Calu3 (cell line): ENCODE results near the gene TIMM8B. TPM values are rescaled to one million over a fixed set of nuclear protein-coding genes. Genes with fewer than 3 reads are reported as not detected.

ENCODE experiments used
- BruUV-seq: library from RNA; stranded (reverse); fragments of 400-500 nt; replicated peaks from 2 replicates; lab custom pipeline; 2021; lab: Mats Ljungman, UMichigan
- CTCF ChIA-PET: fragments of 300-600 bp; sonication (Branson Sonifier 250); formaldehyde crosslinking; loops from one replicate; lab custom pipeline; 2022; ENCODE audit warnings: antibody characterized with exemption; lab: Charles Lee
- DNase-seq: peaks from one replicate; pipeline ENCODE4 v3.0.0; 2022
- H3K27ac Mint-ChIP-seq: one replicate; pipeline ENCODE4 v1.8.0; 2022; ENCODE audit warnings: mixed read lengths; ENCODE audit not compliant: unreplicated experiment
- H3K27me3 Mint-ChIP-seq: one replicate; pipeline ENCODE4 v1.8.0; 2022; ENCODE audit warnings: mixed read lengths; ENCODE audit not compliant: unreplicated experiment
- H3K36me3 Mint-ChIP-seq: one replicate; pipeline ENCODE4 v1.8.0; 2022; ENCODE audit warnings: mild to moderate bottlenecking, moderate library complexity, mixed read lengths; ENCODE audit not compliant: insufficient read depth, unreplicated experiment
- H3K4me1 Mint-ChIP-seq: one replicate; pipeline ENCODE4 v1.8.0; 2022; ENCODE audit warnings: mild to moderate bottlenecking, low read depth, mixed read lengths; ENCODE audit not compliant: unreplicated experiment
- H3K4me3 Mint-ChIP-seq: one replicate; pipeline ENCODE4 v1.8.0; 2022; ENCODE audit warnings: mild to moderate bottlenecking, low read depth, moderate library complexity, mixed read lengths; ENCODE audit not compliant: unreplicated experiment
- H3K9me3 Mint-ChIP-seq: one replicate; pipeline ENCODE4 v1.8.0; 2022; ENCODE audit warnings: low read depth, mixed read lengths; ENCODE audit not compliant: unreplicated experiment
- intact Hi-C: fragments of 100-400 bp; cut with micrococcal nuclease; formaldehyde crosslinking; loops from one replicate; pipeline ENCODE4 v1.10.0; 2022; ENCODE audit not compliant: unreplicated experiment
- total RNA-seq: library from RNA; stranded (reverse); gene quantifications from 2 replicates; pipeline ENCODE4 v1.2.3, GENCODE V29; 2022
- TF ChIP-seq, protein P1 (sequence below): fragments of 200-600 bp; IDR thresholded peaks from one replicate; pipeline ENCODE4 v1.8.0; 2022; ENCODE audit warnings: antibody characterized with exemption; ENCODE audit not compliant: unreplicated experiment

TIMM8B gene
- total RNA-seq, 1 experiment from 2014 or later, result 36.7 TPM

DNA sequence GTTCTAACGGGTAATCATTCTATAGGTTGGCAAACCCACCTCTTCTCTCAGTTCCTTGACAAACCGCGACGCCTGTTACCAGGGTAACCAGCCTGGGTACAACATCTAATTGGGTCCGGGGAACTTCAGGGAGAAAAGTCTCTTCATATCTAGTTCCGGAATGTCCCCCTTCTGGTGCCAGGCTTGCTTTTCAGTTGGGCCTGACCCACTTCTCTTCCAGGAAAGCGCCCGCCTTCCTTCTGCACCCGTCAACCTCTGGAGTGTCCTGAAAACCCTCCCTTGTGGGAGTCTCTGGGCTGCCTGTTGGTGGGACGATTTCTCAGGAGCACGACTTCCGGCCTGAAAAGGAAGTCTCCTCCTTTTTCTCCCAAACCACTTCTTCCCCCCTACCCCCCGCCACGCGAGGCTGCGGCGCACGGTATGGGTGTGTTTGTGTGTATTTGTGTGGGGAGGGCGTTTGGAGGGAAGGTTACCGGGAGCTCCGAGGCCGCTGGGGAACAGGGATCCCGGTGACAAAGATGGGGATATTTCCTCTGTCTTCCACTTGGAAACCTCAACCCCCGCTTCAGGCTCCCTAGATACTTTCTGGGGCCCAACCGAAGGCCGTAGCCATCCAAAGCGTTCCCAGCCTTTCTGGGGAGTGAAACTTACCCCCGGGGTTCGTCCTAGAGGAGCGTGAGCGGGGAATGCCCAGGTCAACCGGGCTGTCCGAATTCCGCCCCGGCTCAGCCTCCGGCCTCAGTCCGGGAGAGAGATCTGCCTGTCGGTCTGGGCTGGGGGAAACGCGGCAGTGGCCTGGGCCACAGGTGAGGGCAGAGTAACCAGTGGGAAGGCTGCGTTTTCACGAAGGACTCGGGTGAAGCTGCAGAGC lies 12.4 kb downstream of the TIMM8B start, which contains the start of the genes NKAPD1 and PIH1D2:
Gene NKAPD1 (plus strand): TSS at position 359 of the 871 bp plus-strand sequence. CDS start 1,276 bp downstream, outside the sequence.
Gene PIH1D2 (minus strand): TSS at position 77 of the 871 bp plus-strand sequence. CDS start 843 bp downstream, outside the sequence.
- TF ChIP-seq, protein P1, sequence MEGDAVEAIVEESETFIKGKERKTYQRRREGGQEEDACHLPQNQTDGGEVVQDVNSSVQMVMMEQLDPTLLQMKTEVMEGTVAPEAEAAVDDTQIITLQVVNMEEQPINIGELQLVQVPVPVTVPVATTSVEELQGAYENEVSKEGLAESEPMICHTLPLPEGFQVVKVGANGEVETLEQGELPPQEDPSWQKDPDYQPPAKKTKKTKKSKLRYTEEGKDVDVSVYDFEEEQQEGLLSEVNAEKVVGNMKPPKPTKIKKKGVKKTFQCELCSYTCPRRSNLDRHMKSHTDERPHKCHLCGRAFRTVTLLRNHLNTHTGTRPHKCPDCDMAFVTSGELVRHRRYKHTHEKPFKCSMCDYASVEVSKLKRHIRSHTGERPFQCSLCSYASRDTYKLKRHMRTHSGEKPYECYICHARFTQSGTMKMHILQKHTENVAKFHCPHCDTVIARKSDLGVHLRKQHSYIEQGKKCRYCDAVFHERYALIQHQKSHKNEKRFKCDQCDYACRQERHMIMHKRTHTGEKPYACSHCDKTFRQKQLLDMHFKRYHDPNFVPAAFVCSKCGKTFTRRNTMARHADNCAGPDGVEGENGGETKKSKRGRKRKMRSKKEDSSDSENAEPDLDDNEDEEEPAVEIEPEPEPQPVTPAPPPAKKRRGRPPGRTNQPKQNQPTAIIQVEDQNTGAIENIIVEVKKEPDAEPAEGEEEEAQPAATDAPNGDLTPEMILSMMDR, result no peak
- Mint-ChIP-seq H3K27me3 (no peaks in the 10 kb centered on the region), H3K9me3 (no peaks in the 10 kb centered on the region), H3K4me3 (peak within 1 kb of the TSS; percentile 88), H3K27ac (peak within 1 kb of the TSS; percentile 95), H3K4me1 (peaks cover 17% of the 10 kb centered on the region), H3K36me3 (peaks cover 29% of the 10 kb centered on the region)
- CTCF ChIA-PET, result no interaction called here
- BruUV-seq, result TSS peak; percentile 45
- peak; percentile 60 for DNase-seq
- intact Hi-C loops, result loop anchor here (10.0 kb wide), 1 partner anchor 199 kb away; the partner anchor contains the start of genes ALG9, CFAP68 and FDXACB1

DNA sequence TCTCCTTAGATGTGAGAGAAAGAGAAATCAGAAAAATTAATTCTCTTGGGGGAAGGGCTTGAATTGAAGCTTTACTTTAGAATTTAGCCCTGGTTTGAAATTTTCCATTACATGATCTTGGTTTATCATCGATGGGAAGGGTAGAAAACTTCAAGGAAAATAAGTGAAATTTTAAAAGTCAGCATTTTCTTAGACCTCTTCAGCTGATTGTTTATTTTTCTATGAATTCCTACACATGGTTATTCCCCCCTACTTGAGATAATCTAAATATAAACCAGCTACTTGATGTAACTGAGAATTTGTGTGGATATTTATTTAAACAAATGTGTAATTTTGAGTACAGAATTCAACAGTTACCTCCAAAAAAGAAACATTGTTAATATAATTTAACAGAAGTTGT lies 23.6 kb downstream of the TIMM8B start:
- CTCF ChIA-PET, result no interaction called here
- no peak for DNase-seq
- intact Hi-C loops, result no loop called here
- H3K36me3 Mint-ChIP-seq, result peaks cover 7% of the 10 kb centered on the region
- H3K9me3 Mint-ChIP-seq, result no peaks in the 10 kb centered on the region
- no peak overlapping the region for H3K4me3 Mint-ChIP-seq
- H3K27me3 Mint-ChIP-seq, result no peaks in the 10 kb centered on the region
- TF ChIP-seq, protein P1, result no peak
- H3K4me1 Mint-ChIP-seq, result no peaks in the 10 kb centered on the region
- H3K27ac Mint-ChIP-seq, result no peak overlapping the region
- BruUV-seq, result TSS peak; percentile 23

DNA sequence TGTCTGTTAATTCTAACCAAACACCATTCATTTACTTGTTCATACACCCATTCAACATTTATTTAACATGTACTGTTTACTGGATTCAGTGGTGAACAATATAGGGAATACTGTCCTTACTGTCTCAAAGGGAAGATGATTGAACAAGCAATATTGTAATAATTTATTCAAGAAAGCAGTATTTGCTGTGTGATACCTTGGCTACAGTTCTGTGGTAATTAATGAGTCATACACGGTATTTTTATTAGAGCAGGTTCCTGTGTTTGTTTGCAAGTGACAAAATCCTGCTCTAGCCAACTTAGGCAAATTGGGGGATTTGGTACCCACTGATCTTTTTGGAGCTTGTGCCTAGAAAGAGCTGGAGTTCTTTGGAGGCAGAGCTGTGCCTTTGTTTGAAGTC lies 28.5 kb downstream of the TIMM8B start:
- no TSS peak for BruUV-seq
- Mint-ChIP-seq H3K9me3 (no peaks in the 10 kb centered on the region), H3K4me1 (no peaks in the 10 kb centered on the region), H3K27ac (no peak overlapping the region), H3K4me3 (no peak overlapping the region), H3K36me3 (peaks cover 17% of the 10 kb centered on the region), H3K27me3 (no peaks in the 10 kb centered on the region)
- TF ChIP-seq, protein P1, result no peak
- intact Hi-C loops, result no loop called here
- CTCF ChIA-PET, result no interaction called here
- no peak for DNase-seq

DNA sequence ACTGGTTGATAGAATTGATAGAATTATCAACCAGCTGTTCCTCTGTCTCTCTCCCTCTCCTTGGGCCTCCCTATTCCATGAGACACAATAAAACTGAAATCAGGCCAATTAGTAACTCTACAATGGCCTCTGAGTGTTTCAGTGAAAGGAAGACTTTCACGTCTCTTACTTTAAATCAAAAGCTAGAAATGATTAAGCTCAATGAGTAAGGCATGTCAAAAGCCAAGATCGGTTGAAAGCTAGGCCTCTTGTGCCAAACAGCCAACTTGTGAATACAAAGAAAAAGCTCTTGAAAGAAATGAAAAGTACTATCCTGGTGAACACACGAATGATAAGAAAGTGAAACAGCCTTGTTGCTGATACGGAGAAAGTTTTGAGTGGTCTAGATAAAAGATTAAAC lies 29.4 kb downstream of the TIMM8B start:
- peaks cover 17% of the 10 kb centered on the region for H3K36me3 Mint-ChIP-seq
- no peak for DNase-seq
- intact Hi-C loops, result no loop called here
- CTCF ChIA-PET, result no interaction called here
- no peak overlapping the region for H3K27ac Mint-ChIP-seq
- BruUV-seq, result no TSS peak
- H3K27me3 Mint-ChIP-seq, result no peaks in the 10 kb centered on the region
- TF ChIP-seq, protein P1, result no peak
- H3K4me3 Mint-ChIP-seq, result no peak overlapping the region
- no peaks in the 10 kb centered on the region for H3K9me3 Mint-ChIP-seq
- no peaks in the 10 kb centered on the region for H3K4me1 Mint-ChIP-seq
